HK-2 (cell line): ENCODE data around the gene CEP57.
A peak's percentile ranks its signal among the peaks of the same experiment; 100 is the strongest.

Experiments
- DNase-seq: peaks from one replicate; pipeline ENCODE4 v3.0.0-alpha.2; 2018; ENCODE audit not compliant: unreplicated experiment

Gene CEP57

DNA sequence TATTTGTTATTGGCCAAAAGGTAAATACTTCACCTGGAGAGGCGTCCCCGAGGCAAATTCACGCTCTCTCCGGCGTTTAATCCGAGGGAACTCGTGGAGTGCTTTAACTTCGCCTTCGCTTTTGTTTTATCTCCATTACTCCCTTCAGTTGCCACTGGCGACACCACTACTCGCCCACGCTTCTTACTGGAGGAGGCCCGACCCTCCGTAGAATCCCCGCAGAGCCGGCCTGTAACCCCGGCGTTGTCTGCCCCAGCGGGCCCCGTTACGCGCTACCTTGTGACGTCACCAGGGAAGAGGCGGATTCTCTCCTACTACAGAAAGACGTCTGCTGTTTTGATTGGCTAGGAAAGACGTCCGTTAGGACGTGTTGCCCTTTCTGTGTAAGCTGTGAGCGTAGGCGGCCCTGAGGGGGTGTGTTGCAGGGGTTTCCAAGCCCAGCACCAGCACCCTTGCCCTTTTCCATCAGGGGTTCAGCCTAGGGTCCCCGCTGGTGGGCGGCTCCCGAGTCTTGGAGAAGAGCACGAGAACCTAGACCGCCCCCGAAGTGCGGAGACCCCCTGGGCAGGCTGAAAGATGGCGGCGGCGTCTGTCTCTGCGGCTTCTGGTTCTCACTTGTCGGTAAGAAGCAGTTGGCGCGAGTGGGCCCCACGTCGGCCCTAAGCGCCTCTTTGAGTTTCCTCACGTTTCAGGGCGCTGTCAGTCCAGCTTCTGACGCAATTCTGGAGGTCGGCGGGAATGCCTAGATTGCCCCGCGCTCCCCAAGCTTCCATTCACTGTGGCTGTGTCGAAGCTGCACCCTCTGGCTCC is at the start of gene CEP57:
Gene CEP57 (plus strand): TSS at position 376 of the 810 bp plus-strand sequence. CDS start 201 bp downstream, at position 577.
- peak; percentile 84 for DNase-seq

DNA sequence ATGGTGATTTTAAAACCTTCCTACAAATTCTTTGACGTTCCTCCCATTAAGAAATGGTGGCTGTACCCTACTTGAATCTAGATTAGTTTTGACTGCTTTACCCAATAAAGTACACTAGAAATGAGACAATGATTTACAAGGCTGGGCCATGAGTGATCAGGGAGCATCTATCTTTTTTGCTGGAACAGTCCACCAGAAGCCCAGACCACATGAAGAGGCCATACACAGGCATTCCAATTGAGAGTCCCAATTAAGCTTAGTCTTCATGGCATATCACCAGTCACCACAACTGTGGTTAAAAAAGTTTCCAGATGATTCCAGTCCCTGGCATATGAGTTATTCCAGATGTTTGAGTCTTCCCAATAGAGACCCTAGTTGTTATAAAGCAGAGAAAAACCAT is 40.2 kb upstream of the CEP57 start:
- DNase-seq = no peak

DNA sequence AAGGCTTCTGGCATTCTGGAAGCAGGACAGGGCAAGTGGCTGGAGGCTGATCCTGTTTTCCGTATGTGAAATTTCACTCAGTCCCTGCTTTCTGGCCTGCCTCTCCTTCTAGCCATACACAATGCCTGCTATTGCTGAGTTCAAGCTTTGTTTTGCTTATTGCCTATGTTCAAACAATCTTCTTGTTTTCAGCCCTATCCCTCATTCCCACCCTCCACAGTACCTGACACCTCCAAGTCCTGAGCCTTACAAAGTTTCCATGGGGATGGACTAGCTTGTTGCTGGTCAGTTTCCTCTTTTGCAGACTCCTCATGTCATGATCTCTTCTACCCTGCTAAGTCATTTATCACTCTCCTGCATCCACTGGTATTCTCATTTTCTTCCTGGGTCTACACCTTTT is 38.8 kb upstream of the CEP57 start:
- DNase-seq = no peak

DNA sequence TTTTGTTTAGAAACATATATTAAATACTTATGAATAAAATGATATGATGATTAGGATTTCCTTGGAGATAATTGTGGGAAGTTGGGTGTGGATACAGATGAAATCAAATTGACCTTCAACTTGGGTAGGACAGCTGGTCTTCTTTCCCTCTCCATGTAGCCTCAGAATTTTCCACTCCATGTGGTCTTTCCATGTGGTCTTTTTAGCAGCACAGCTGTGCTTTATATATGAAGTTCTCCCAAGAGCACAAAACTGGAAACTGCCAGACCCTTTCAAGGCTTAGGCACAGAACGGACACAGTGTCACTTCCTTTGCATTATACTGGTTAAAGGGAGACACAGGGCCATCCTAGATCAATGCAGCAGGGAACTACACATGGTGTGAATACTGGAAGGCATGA is 29.4 kb upstream of the CEP57 start:
- DNase-seq = no peak

DNA sequence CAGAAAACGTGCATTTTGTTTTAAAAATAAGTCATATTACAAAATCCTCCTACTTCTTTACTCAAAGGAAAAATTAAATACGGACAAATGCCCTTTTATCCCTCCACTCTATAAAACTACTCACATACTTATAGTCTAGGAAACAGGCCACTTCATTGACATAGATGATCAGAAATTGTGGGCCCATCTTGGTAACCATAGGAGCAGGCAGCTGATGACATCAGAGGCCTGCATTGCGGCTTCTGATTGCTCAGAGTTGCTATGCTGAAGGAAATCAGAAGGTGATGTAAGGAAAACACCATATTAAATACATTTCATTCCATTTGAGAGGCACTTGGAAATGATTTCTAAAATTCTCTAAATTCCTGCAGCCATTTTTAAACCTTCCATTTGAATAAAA is 27.8 kb upstream of the CEP57 start:
- no peak for DNase-seq

GRCh38 chr11:95764267-95764898 is 25.9 kb upstream of the CEP57 start:
- DNase-seq = no peak

DNA sequence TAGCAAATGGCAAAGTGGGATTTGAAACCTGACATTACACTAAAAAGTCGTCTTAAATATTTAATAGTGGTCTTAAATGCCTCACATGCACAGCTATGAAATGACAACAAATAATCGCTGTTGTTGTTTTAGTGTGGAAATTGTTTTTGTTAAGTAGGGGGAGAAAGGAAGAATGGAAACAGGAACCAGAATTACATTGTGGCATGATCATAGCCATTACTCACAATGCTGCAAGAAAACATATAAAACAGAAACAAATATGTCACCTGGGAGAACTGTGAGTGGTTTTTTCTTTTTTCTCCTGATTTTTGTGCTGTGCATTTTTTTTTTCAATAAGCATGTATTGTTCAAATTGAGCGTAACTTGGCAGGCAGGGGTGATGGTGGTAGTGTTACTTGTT is 23.6 kb upstream of the CEP57 start:
- DNase-seq = no peak

- no peak for DNase-seq
Measured at GRCh38 chr11:95767498-95767897, 22.8 kb upstream of the CEP57 start.

DNA sequence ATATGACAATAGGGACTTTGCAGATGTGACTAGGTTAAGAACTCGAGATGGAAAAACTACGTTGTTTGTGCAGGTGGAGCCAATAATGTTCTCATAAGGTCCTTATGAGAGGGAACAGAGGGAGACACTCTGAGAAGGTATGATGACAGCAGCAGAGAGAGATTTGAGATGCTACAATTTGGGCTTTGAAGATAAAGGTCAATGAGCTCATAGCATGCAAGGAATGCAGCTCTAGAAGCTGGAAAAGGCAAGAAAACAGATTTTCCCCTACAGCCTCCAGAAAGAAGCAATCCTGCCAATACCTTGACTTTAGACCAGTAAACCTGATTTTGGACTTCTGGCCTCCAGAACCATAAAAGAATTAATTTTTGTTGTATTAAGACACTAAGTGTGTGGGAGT is 21.8 kb upstream of the CEP57 start:
- DNase-seq = no peak

DNA sequence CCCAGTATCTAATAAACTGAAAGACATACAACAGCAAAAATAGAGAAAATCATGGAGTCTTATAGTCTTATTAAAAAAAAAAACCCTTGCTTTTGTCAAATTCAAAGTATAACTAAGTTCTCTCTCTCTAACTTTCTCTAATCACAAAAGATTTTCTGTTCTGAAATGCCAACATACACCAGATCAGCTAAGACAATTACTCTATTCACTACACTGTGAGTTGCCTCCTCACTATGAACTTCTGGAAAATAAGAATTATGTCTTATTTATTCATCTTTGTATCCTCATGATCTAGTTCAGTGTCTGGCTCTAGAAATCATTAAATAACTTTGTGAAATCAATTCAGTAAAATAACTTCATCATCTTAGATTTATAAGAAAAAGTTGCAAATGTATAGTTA is 13.4 kb upstream of the CEP57 start:
- no peak for DNase-seq

GRCh38 chr11:95778699-95779098 is 11.6 kb upstream of the CEP57 start:
- no peak for DNase-seq

DNA sequence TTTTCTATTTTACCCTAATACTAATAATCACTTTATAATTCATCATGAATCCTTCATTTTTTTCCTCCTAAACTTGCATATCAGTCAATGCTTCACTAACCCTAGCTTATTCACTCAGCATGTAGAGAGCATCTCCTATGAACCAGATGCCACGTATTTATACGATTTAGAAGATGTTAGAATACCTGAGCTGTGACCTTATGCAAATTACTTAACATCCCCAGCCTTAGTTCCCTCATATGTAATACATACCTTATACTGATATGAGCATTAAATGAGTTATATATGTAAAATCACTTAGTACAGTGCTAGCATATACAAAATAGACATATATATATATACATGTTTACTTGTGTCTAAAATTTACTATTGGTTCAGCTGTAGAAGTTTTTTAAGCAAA is 9.8 kb upstream of the CEP57 start:
- no peak for DNase-seq

DNA sequence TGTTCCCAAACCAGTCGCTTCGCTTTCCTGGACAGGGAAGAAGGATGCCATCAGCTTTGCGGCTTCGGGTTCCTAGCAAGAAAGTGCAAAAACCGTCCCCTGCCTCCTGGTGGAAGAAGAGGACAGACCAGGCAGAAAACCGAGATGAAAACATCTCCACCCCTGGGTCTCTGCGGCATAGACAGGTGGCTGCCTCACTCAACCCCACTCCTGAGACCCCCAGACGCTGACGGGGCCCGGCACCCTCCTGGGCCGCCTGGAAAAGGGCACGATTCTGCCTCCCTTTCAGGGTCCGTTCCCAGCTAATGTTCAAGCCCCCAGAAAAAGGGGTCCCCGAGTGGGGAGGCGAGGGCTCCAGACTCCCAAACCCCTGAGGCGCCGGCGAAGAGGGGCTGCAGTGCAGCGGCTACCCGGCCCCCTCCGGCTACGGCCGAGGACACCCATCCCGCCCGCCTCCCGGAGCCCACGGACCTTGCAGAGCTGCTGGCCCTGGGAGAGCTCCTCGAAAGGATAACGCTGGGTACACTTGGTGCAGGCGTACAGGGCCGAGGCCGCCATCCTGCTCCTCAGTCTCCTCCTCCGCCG is 1.3 kb upstream of the CEP57 start:
- DNase-seq = peak; percentile 25

GRCh38 chr11:95789506-95790122 is 684 bp upstream of the CEP57 start, which contains the start of gene FAM76B:
FAM76B (minus strand) TSS chr11:95789782; CDS start chr11:95789478, 304 bp downstream.
- DNase-seq = peak; percentile 94

GRCh38 chr11:95790933-95791708 is 823 bp downstream of the CEP57 start:
- peak; percentile 55 for DNase-seq

- no peak for DNase-seq
Measured at GRCh38 chr11:95791709-95792033, 1.4 kb downstream of the CEP57 start.

DNA sequence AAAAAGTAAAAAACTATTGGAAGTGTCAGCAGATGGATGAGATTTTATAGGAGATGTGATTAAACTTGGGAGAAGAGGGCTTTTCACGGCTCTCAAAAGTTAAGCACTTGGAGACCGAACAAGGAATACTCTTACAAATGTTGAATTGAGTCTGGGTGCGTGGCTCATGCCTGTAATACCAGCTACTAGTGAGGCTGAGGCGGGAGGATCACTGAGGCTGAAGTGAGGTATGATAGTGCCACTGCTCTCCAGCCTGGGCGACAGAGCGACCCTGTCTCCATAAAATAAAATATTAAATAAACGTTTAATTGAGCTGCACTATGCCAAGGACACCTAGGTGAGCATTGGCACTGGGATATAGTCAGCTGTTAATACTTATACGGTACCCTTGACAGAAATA is 1.9 kb downstream of the CEP57 start:
- no peak for DNase-seq

- no peak for DNase-seq
Measured at GRCh38 chr11:95792700-95793099, 2.4 kb downstream of the CEP57 start.

- no peak for DNase-seq
Measured at GRCh38 chr11:95793116-95793515, 2.8 kb downstream of the CEP57 start.

DNA sequence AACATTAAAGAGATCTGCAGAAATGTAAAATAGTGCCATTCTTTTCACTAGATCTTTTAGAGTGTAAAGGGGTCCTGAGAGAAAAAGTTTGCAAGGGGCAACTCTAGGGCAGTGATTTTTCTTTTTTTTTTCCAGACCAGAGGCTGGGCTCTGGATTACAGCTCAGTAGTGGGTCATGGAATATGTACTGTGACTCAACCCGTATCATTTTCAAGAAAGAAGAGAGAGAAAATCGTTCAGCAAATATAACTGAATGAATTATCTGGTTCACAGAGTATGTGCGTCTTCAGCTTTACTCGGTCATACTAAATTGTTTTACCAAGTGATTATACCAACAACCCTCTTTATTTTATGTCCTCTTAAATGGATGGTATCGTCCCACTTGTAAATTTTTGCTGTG is 3.8 kb downstream of the CEP57 start:
- DNase-seq = no peak

- DNase-seq = no peak
Measured at GRCh38 chr11:95795627-95796295, 5.5 kb downstream of the CEP57 start.
